Cardiac muscle cell (in vitro differentiated cells and primary cell): Measurements from ENCODE around the gene RCAN1. TPM values are rescaled to one million over a fixed set of nuclear protein-coding genes. Genes with fewer than 3 reads are reported as not detected.
"Not testable (repeated sequence)": the region's sequence is repeated elsewhere in the genome, so short reads cannot be mapped to it uniquely, and the experiment has no call there.

Experiments used
- DNase-seq, 2 donors: peaks; one replicate each; pipeline versions ENCODE4 v3.0.0 to v3.0.0-alpha.2; 2010 to 2017; ENCODE audit warnings: low read depth in 1 of 2, low spot score in 1 of 2
- H3K27ac ChIP-seq: fragments of 200-600 bp; sonication (generic); 2 replicates; pipeline ENCODE4 v1.5.1; 2016
- H3K27me3 ChIP-seq: fragments of 200-600 bp; sonication (generic); 2 replicates; pipeline ENCODE4 v1.6.0; 2016; ENCODE audit warnings: control low read depth
- H3K36me3 ChIP-seq: fragments of 200-600 bp; sonication (generic); 2 replicates; pipeline ENCODE4 v1.5.1; 2016; ENCODE audit warnings: control low read depth
- H3K4me1 ChIP-seq: fragments of 200-600 bp; sonication (generic); 2 replicates; pipeline ENCODE4 v1.8.1; 2017; ENCODE audit warnings: low read depth, mild to moderate bottlenecking, mixed run types
- H3K4me3 ChIP-seq: fragments of 200-600 bp; sonication (generic); 2 replicates; pipeline ENCODE4 v1.5.1; 2016; ENCODE audit warnings: mild to moderate bottlenecking
- H3K9me3 ChIP-seq: fragments of 200-600 bp; sonication (generic); 2 replicates; pipeline ENCODE4 v1.5.1; 2017; ENCODE audit warnings: low read depth, mild to moderate bottlenecking, control low read depth
- CTCF ChIP-seq: IDR thresholded peaks from 2 replicates; pipeline ENCODE4 v1.5.1; 2012; ENCODE audit warnings: low read depth, mild to moderate bottlenecking, low read length
- polyA plus RNA-seq: library from polyadenylated mRNA; unstranded; fragments of >200 nt; fragmentation: Nextera tagmentation; extraction: Ambion mirVana; gene quantifications from 2 replicates; pipeline ENCODE4 v1.2.1, GENCODE V29; 2016
- total RNA-seq: library from RNA; depleted of rRNA; stranded (reverse); fragments of >200 nt; gene quantifications from 2 replicates; pipeline ENCODE4 v1.2.3, GENCODE V29; 2016

Gene RCAN1
- total and polyA plus RNA-seq, 2 experiments from 2014 or later: 47.4 to 96.2 TPM

- no peak for DNase-seq
- Histone ChIP-seq H3K27ac (no peak overlapping the region), H3K27me3 (no peaks in the 10 kb centered on the region), H3K36me3 (no peaks in the 10 kb centered on the region), H3K4me3 (no peak overlapping the region), H3K4me1 (no peaks in the 10 kb centered on the region), H3K9me3 (no peaks in the 10 kb centered on the region)
- no peak for TF ChIP-seq CTCF
Observed at GRCh38 chr21:34500191-34500590, 114.7 kb downstream of the RCAN1 start.

- H3K27ac ChIP-seq: no peak overlapping the region
- no peak for TF ChIP-seq CTCF
- no peaks in the 10 kb centered on the region for H3K27me3 ChIP-seq
- no peaks in the 10 kb centered on the region for H3K36me3 ChIP-seq
- no peak for DNase-seq
- H3K4me3 ChIP-seq: no peak overlapping the region
- no peaks in the 10 kb centered on the region for H3K4me1 ChIP-seq
- H3K9me3 ChIP-seq: no peaks in the 10 kb centered on the region
Observed at GRCh38 chr21:34499116-34499515, 115.8 kb downstream of the RCAN1 start.

- Histone ChIP-seq H3K4me1 (no peaks in the 10 kb centered on the region), H3K36me3 (no peaks in the 10 kb centered on the region), H3K4me3 (no peak overlapping the region), H3K9me3 (no peaks in the 10 kb centered on the region), H3K27ac (no peak overlapping the region), H3K27me3 (no peaks in the 10 kb centered on the region)
- TF ChIP-seq CTCF: no peak
- DNase-seq: peak in 1 of 2 donors; percentile 73
Observed at GRCh38 chr21:34498623-34499022, 116.3 kb downstream of the RCAN1 start.

- not testable (repeated sequence) for H3K36me3 ChIP-seq, H3K9me3 ChIP-seq, DNase-seq, H3K4me3 ChIP-seq, H3K4me1 ChIP-seq, H3K27me3 ChIP-seq, H3K27ac ChIP-seq
Observed at GRCh38 chr21:34483854-34484253, 131.1 kb downstream of the RCAN1 start.

GRCh38 chr21:34483435-34483834, 131.5 kb downstream of the RCAN1 start:
- H3K36me3 ChIP-seq, H3K9me3 ChIP-seq, H3K4me1 ChIP-seq, H3K4me3 ChIP-seq, H3K27ac ChIP-seq, H3K27me3 ChIP-seq, DNase-seq: not testable (repeated sequence)

- H3K27me3 ChIP-seq, H3K36me3 ChIP-seq, H3K27ac ChIP-seq, H3K4me3 ChIP-seq, H3K4me1 ChIP-seq, H3K9me3 ChIP-seq, DNase-seq: not testable (repeated sequence)
Observed at GRCh38 chr21:34467333-34467732, 147.6 kb downstream of the RCAN1 start.

Other genes starting within 250 kb of the RCAN1 start
- gene SMIM11, start 239.6 kb downstream of the RCAN1 start, total RNA-seq: 13.9 and 17.4 TPM in 2 replicates
- gene SMIM11, start 239.6 kb downstream of the RCAN1 start, polyA plus RNA-seq: 7.3 and 11.0 TPM in 2 replicates
- gene SMIM34, start 191.2 kb downstream of the RCAN1 start, total RNA-seq: not detected in 2 replicates
- not detected in 2 replicates for gene SMIM34, start 191.2 kb downstream of the RCAN1 start, polyA plus RNA-seq
- 0.42 and 2.3 TPM in 2 replicates for gene KCNE1, start 102.9 kb downstream of the RCAN1 start, total RNA-seq
- 0.29 and 0.37 TPM in 2 replicates for gene KCNE1, start 102.9 kb downstream of the RCAN1 start, polyA plus RNA-seq
- gene CLIC6, start 53.9 kb upstream of the RCAN1 start, total RNA-seq: not detected in 2 replicates
- gene CLIC6, start 53.9 kb upstream of the RCAN1 start, polyA plus RNA-seq: not detected in 2 replicates